HepG2 (cell line): ENCODE measurements around the gene PRPSAP1. TPM values are rescaled to one million over a fixed set of nuclear protein-coding genes. Genes with fewer than 3 reads are reported as not detected.

ENCODE experiments used
- ATAD3A ChIP-seq: sonication (generic); formaldehyde crosslinking; IDR thresholded peaks from 2 replicates; pipeline ENCODE4 v1.4.0; 2020; ENCODE audit warnings: missing genetic modification reagents
- CHD2 ChIP-seq: IDR thresholded peaks from 2 replicates; pipeline ENCODE4 v1.6.1; 2011; ENCODE audit warnings: low read depth, low read length, improper control_type of control experiment
- FOSL1 ChIP-seq: sonication (generic); formaldehyde crosslinking; IDR thresholded peaks from 2 replicates; pipeline ENCODE4 v1.9.0; 2021; ENCODE audit warnings: missing genetic modification reagents, borderline replicate concordance
- JDP2 ChIP-seq: sonication (generic); formaldehyde crosslinking; IDR thresholded peaks from 2 replicates; pipeline ENCODE4 v1.8.1; 2022; ENCODE audit warnings: missing genetic modification reagents, borderline replicate concordance
- PLRG1 ChIP-seq: fragments of 450-650 bp; conservative IDR thresholded peaks from 2 replicates; pipeline ENCODE4 v1.6.1; 2016
- TOPORS ChIP-seq: sonication (generic); formaldehyde crosslinking; IDR thresholded peaks from 2 replicates; pipeline ENCODE4 v1.8.0; 2023; ENCODE audit warnings: mild to moderate bottlenecking, missing genetic modification reagents
- ZNF234 ChIP-seq: sonication (generic); formaldehyde crosslinking; conservative IDR thresholded peaks from 2 replicates; pipeline ENCODE4 v1.5.1; 2020; ENCODE audit warnings: mild to moderate bottlenecking, missing genetic modification reagents
- ZNF432 ChIP-seq: sonication (generic); formaldehyde crosslinking; IDR thresholded peaks from 2 replicates; pipeline ENCODE4 v1.5.0; 2020; ENCODE audit warnings: missing genetic modification reagents, mild to moderate bottlenecking, borderline replicate concordance
- ZNF484 ChIP-seq: sonication (generic); formaldehyde crosslinking; IDR thresholded peaks from 2 replicates; pipeline ENCODE4 v1.5.1; 2020; ENCODE audit warnings: mild to moderate bottlenecking, low read depth, missing genetic modification reagents, borderline replicate concordance
- ZNF547 ChIP-seq: sonication (generic); formaldehyde crosslinking; IDR thresholded peaks from 2 replicates; pipeline ENCODE4 v1.5.1; 2020; ENCODE audit warnings: mild to moderate bottlenecking, missing genetic modification reagents
- polyA plus RNA-seq, 8 experiments: library from polyadenylated mRNA; depleted of rRNA in 3 of 8; stranded (reverse) in 7 of 8; unstranded in 1 of 8; fragments of >200 nt; fragmentation: Illumina TruSeq in 4 of 8; extraction: Trizol in 4 of 8; gene quantifications; 2 replicates each; pipeline versions ENCODE4 v1.2.1 to v1.2.3, GENCODE V29; 2011 to 2016; ENCODE audit warnings: low read depth in 4 of 8, missing spikeins in 1 of 8, mixed read lengths in 1 of 8; ENCODE audit not compliant: insufficient read depth in 1 of 8
- total RNA-seq, 5 experiments: library from RNA; depleted of rRNA; stranded (reverse); fragments of >200 nt; fragmentation: Illumina TruSeq; extraction: Trizol; gene quantifications; 2 replicates each; pipeline ENCODE4 v1.2.3, GENCODE V29; 2016; ENCODE audit warnings: low read depth in 1 of 5
- TF ChIP-seq, protein P1 (sequence below): sonication (generic); formaldehyde crosslinking; IDR thresholded peaks from 2 replicates; pipeline ENCODE4 v1.4.0; 2020; ENCODE audit warnings: missing genetic modification reagents
- TF ChIP-seq, protein P2 (sequence below): IDR thresholded peaks from 2 replicates; pipeline ENCODE4 v1.6.1; 2016; ENCODE audit warnings: missing biosample characterization, missing genetic modification reagents, low read depth
- TF ChIP-seq, protein P3 (sequence below): sonication (generic); formaldehyde crosslinking; IDR thresholded peaks from 2 replicates; pipeline ENCODE4 v1.9.0; 2021; ENCODE audit warnings: missing genetic modification reagents, borderline replicate concordance
- TF ChIP-seq, protein P4 (sequence below): sonication (generic); formaldehyde crosslinking; IDR thresholded peaks from 2 replicates; pipeline ENCODE4 v1.4.0; 2020; ENCODE audit warnings: missing genetic modification reagents, borderline replicate concordance
- TF ChIP-seq, protein P5 (sequence below): sonication (generic); formaldehyde crosslinking; IDR thresholded peaks from 2 replicates; pipeline ENCODE4 v1.5.0; 2020; ENCODE audit warnings: missing genetic modification reagents
- TF ChIP-seq, protein P6 (sequence below): sonication (generic); formaldehyde crosslinking; IDR thresholded peaks from 2 replicates; pipeline ENCODE4 v1.4.0; 2020; ENCODE audit warnings: missing genetic modification reagents; ENCODE audit errors: not compliant biosample characterization
- TF ChIP-seq, protein P7 (sequence below): sonication (generic); formaldehyde crosslinking; IDR thresholded peaks from 2 replicates; pipeline ENCODE4 v1.4.0; 2020; ENCODE audit warnings: mild to moderate bottlenecking, low read depth, missing genetic modification reagents

PRPSAP1 gene
- total and polyA plus RNA-seq, 2 of the 13 experiments (the other 11 are each of a cell fraction or from before 2014, with no cell fraction given) = 91.1 to 314 TPM

DNA sequence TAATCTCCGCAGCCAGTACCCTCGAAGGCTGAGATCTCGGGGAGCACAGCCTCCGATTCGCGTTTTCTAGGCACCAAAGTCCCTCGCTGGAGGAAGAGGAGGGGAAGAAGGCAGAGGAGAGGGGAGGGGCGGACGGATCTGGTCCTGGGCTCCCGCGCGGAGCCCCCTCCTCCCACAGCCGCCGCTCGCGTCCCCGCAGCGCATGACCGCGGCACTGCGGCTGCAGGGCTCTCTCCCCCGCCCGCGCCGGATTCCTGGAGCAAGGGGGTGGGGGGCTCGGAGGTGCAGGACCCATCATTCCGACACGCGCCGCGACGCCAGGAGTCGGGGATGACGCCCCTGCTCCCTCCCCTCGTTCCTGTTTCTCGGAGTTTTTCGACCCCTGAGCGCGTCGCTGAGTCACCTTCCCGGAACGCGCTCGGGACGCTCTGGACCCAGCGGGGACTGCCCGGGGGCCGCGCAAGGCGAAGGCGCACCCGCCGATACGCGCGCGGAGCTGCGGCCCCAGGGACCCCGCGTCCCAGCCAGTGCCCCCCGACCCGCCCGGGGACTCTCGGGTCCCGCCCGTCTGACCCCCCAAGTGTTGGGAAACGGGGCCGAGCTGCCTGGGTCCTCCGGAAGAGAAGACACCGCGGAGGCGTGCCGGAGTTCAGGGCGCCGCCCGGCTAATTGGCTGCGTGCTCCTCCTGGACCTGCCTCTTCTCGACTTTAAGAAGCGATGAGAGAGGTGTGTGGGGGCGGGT is 29.3 kb upstream of the PRPSAP1 start (continued):
- TF ChIP-seq, protein P1, sequence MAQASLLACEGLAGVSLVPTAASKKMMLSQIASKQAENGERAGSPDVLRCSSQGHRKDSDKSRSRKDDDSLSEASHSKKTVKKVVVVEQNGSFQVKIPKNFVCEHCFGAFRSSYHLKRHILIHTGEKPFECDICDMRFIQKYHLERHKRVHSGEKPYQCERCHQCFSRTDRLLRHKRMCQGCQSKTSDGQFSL (CRISPR knock-in tag) = peak; percentile 80
- TF ChIP-seq, protein P2, sequence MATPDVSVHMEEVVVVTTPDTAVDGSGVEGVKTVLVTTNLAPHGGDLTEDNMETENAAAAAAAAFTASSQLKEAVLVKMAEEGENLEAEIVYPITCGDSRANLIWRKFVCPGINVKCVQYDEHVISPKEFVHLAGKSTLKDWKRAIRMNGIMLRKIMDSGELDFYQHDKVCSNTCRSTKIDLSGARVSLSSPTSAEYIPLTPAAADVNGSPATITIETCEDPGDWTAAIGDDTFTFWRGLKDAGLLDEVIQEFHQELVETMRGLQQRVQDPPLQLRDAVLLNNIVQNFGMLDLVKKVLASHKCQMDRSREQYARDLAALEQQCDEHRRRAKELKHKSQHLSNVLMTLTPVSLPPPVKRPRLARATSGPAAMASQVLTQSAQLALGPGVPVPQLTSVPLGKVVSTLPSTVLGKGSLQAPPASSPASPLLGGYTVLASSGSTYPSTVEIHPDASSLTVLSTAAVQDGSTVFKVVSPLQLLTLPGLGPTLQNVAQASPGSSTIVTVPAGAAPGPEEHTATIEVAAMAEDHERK (CRISPR knock-in tag) = no peak
- TF ChIP-seq, protein P3, sequence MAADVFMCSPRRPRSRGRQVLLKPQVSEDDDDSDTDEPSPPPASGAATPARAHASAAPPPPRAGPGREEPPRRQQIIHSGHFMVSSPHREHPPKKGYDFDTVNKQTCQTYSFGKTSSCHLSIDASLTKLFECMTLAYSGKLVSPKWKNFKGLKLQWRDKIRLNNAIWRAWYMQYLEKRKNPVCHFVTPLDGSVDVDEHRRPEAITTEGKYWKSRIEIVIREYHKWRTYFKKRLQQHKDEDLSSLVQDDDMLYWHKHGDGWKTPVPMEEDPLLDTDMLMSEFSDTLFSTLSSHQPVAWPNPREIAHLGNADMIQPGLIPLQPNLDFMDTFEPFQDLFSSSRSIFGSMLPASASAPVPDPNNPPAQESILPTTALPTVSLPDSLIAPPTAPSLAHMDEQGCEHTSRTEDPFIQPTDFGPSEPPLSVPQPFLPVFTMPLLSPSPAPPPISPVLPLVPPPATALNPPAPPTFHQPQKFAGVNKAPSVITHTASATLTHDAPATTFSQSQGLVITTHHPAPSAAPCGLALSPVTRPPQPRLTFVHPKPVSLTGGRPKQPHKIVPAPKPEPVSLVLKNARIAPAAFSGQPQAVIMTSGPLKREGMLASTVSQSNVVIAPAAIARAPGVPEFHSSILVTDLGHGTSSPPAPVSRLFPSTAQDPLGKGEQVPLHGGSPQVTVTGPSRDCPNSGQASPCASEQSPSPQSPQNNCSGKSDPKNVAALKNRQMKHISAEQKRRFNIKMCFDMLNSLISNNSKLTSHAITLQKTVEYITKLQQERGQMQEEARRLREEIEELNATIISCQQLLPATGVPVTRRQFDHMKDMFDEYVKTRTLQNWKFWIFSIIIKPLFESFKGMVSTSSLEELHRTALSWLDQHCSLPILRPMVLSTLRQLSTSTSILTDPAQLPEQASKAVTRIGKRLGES (CRISPR knock-in tag) = no peak
- TF ChIP-seq, protein P4, sequence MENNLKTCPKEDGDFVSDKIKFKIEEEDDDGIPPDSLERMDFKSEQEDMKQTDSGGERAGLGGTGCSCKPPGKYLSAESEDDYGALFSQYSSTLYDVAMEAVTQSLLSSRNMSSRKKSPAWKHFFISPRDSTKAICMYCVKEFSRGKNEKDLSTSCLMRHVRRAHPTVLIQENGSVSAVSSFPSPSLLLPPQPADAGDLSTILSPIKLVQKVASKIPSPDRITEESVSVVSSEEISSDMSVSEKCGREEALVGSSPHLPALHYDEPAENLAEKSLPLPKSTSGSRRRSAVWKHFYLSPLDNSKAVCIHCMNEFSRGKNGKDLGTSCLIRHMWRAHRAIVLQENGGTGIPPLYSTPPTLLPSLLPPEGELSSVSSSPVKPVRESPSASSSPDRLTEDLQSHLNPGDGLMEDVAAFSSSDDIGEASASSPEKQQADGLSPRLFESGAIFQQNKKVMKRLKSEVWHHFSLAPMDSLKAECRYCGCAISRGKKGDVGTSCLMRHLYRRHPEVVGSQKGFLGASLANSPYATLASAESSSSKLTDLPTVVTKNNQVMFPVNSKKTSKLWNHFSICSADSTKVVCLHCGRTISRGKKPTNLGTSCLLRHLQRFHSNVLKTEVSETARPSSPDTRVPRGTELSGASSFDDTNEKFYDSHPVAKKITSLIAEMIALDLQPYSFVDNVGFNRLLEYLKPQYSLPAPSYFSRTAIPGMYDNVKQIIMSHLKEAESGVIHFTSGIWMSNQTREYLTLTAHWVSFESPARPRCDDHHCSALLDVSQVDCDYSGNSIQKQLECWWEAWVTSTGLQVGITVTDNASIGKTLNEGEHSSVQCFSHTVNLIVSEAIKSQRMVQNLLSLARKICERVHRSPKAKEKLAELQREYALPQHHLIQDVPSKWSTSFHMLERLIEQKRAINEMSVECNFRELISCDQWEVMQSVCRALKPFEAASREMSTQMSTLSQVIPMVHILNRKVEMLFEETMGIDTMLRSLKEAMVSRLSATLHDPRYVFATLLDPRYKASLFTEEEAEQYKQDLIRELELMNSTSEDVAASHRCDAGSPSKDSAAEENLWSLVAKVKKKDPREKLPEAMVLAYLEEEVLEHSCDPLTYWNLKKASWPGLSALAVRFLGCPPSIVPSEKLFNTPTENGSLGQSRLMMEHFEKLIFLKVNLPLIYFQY = no peak
- TF ChIP-seq, protein P5, sequence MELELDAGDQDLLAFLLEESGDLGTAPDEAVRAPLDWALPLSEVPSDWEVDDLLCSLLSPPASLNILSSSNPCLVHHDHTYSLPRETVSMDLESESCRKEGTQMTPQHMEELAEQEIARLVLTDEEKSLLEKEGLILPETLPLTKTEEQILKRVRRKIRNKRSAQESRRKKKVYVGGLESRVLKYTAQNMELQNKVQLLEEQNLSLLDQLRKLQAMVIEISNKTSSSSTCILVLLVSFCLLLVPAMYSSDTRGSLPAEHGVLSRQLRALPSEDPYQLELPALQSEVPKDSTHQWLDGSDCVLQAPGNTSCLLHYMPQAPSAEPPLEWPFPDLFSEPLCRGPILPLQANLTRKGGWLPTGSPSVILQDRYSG (CRISPR knock-in tag) = no peak
- TF ChIP-seq ZNF234 (CRISPR knock-in tag) (peak; percentile 35), ZNF484 (CRISPR knock-in tag) (no peak), ATAD3A (CRISPR knock-in tag) (no peak), ZNF547 (no peak; the same call in 1 of the 2 replicates), ZNF432 (CRISPR knock-in tag) (no peak), CHD2 (no peak), JDP2 (CRISPR knock-in tag) (no peak), TOPORS (CRISPR knock-in tag) (peak; percentile 26; the same call in 1 of the 2 replicates), FOSL1 (CRISPR knock-in tag) (peak; percentile 87), PLRG1 (no peak)
- TF ChIP-seq, protein P6, sequence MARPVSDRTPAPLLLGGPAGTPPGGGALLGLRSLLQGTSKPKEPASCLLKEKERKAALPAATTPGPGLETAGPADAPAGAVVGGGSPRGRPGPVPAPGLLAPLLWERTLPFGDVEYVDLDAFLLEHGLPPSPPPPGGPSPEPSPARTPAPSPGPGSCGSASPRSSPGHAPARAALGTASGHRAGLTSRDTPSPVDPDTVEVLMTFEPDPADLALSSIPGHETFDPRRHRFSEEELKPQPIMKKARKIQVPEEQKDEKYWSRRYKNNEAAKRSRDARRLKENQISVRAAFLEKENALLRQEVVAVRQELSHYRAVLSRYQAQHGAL (CRISPR knock-in tag) = no peak
- TF ChIP-seq, protein P7, sequence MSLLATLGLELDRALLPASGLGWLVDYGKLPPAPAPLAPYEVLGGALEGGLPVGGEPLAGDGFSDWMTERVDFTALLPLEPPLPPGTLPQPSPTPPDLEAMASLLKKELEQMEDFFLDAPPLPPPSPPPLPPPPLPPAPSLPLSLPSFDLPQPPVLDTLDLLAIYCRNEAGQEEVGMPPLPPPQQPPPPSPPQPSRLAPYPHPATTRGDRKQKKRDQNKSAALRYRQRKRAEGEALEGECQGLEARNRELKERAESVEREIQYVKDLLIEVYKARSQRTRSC = no peak
